ENCODE data around the gene COL28A1.
"Not testable (repeated sequence)": the region's sequence is repeated elsewhere in the genome, so short reads cannot be mapped to it uniquely, and the experiment has no call there.

COL28A1 gene

DNA sequence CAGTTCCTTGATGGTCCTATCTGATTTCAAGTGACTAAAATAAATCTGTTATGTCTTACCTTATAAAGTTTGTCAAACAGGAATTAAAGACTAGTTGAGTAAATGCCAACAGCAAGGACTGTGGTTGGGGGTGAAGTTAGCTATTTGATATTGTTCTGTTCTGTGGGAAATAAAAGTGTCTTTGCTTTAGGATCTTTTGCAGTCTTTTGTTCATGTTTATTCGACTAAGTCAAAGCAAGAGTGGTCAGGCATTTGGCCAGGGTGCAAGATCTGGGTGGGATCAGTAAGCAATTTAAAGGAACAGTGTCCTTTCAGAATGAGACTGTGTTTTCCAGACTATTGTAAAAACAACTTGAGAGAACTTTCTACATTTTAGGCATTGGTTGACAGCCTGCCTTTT, at the start of gene COL28A1:
Gene COL28A1 (minus strand): TSS at position 183 of the 400 bp plus-strand sequence. CDS start 2,998 bp downstream, outside the sequence.
- DNase-seq, result no peak

GRCh38 chr7:7584653-7585052, 49.0 kb upstream of the COL28A1 start:
- DNase-seq, result no peak

DNA sequence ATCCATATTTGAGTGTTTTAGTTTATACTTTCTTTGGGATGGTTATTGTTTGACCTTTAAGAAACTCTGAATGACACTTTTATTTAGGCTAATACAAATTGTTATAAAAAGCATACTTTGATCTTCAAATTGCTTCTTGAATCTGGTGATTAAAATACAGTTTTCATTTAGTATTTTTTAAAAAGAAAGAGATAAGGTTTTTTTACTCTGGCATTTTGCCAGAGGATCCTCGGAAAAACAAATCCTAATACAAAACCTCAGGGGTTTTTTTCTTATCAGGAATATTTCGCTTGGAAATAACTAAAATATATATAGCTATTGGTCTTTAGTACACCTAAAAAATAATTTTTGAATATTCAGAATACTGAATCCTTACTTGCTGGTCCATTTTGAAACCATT, 48.1 kb upstream of the COL28A1 start:
- no peak for DNase-seq

GRCh38 chr7:7582596-7582995, 46.9 kb upstream of the COL28A1 start:
- DNase-seq, result no peak

GRCh38 chr7:7581531-7582179, 46.0 kb upstream of the COL28A1 start:
- DNase-seq, result no peak

DNA sequence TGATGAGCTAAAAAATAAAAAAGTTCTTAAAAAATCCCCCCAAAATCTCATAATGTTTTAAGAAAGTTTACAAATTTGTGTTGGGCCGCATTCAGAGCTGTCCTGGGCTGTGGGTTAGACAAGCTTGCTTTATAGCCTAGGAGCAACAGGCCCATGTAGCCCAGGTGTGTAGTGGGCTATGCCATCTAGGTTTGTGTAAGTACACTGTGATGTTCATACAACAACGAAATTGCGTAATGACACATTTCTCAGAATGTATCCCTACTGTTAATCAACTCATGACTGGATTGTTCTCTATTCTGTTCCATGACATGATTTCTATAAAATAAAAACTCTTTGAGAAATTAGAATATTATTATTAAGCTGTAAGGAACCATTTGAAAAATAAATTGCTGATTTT, 44.0 kb upstream of the COL28A1 start:
- DNase-seq, result no peak

DNA sequence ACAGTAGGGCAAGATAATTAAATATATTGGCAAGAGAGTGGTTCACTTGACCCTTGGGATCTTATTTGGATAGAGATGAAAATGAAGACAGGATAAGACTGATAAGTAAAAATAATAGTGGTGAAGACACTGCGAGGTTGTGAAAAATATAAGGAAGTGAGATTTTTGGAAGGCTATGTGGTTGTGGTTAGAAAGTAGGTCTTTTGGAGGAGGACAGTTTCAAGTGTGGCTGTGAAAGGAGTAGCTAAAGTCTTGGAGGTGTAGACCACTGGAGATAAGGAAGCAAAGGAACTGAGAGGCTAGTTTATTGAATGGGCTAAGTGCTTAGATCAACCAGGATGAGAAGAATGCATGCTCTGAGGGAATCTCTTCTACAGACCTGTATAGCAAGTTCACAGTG, 42.2 kb upstream of the COL28A1 start:
- DNase-seq, result no peak

GRCh38 chr7:7576344-7576743, 40.7 kb upstream of the COL28A1 start:
- no peak for DNase-seq

DNA sequence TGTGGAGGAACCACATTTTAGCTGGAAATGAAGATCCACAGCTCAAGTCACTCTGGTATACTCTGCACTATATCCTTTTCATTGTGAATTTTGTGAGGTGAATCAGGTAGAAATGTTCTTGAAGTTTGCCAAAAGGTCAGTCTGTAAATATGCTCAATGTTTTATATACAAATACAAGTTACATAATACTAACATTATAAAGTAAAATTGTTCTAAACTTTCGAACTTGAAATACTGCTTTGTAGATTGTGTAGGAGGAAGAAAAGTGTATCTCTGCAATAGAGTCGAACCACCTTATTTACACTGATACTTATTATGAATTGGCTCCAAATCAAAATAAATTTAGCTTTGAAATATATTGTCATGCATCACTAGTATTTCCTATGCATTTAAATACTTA, 38.0 kb upstream of the COL28A1 start:
- DNase-seq, result no peak

DNA sequence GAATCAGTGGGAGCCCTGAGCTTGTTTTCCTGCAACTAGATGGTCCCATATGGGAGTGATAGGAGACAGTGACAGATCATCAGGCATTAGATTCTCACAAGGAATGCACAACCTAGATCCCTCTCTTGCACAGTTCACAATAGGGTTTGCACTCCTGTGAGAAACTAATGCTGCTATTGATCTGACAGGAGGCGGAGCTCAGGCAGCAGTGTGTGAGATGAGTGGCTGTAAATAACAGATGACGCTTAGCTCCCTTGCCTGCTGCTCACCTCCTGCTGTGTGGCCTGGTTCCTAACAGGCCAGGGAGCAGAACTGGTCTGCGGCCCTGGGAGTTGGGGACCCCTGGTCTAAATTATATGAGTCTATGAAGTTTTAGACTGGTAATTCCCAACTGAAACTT, 34.9 kb upstream of the COL28A1 start:
- no peak for DNase-seq

DNA sequence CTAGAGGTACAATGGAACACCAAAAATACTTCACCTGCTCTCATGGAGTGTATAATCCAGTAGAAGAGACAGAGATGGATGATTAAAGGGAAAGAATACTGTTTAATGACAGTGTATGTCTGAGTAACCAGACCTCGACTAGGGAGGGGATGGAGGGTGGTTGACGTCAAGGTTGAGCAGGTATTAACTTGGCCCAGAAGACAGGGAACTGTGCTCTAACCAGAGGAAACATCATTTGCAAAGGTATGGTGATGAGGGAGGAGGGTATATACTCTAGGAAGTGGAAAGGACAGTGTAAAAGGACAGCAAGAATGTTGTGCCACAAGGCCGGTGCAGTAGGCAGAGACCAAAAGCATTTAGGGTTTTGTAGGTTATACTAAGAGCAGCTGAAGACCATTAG, 33.9 kb upstream of the COL28A1 start:
- DNase-seq, result no peak

- DNase-seq, result no peak
Observed at GRCh38 chr7:7569081-7569527, 33.4 kb upstream of the COL28A1 start.

GRCh38 chr7:7568553-7568952, 32.9 kb upstream of the COL28A1 start:
- no peak for DNase-seq

DNA sequence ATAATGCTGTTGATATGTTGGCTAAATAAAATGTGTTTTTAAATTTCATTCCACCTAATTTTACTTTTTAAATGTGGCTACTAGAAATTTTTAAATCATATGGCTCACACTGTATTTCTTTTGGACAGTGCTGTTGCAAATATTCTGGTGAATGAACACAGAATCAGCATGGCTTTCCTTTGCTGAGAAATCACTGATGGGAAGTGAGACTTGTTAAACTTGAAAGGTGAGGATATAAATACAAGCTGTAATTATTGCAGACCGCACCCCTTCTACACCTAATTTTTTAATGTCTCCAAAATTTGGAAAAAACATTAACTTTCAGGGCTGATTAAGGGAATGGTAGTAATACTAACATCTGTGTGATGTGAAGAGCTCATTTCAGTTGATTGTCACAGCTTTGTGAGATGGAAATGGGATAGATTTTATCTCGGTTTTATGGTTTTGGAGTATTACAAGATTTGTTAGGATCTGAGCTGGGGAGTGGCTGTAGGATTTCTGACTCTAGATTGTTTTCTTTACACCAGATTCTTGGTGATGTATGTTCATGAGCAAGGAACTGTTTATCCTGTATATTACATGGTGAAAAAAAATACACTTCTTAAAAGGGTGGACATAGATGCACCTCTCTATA, 32.3 kb upstream of the COL28A1 start:
- DNase-seq, result no peak

- peak; percentile 53 for DNase-seq
Observed at GRCh38 chr7:7566651-7567611, 31.3 kb upstream of the COL28A1 start, which contains the start of gene MIOS. MIOS (plus strand) TSS chr7:7566884; CDS start chr7:7572476, 5,592 bp downstream.

DNA sequence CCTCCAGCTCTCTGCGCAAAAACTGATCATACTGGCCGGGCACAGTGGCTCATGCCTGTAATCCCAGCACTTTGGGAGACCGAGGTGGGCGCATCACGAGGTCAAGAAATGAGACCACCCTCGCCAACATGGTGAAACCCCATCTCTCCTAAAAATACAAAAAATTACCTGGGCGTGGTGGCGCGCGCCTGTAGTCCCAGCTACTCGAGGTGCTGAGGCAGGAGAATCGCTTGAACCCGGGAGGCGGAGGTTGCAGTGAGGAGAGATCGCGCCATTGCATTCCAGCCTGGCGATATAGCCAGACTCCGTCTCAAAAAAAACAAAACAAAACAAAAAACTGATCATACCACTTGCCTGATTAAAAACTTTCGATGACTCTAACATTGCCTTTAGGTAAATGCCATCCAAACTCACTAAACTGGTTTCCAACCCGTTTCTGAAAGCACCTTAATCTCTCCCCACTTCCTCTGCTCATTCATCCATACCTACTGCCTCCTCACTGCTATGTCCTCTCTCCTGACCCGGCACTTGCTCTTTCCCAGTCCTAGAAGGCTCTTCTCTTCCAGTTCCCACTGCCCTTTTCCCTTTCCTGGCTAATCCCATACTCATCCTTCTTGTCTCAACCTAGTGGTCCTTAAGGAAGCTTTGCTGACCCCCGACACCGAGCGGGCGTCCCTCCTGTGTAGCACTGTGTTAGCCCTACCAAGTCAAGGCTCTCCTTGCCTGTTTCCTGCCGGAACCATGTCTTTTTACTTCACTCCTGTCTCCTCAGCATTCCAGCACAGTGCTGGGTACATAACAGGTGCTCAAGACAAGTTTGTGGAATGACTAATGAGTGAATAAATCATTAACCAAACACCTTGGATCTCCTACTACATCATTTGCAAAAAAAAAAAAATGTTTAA, 30.3 kb upstream of the COL28A1 start:
- DNase-seq, result no peak

GRCh38 chr7:7565018-7565680, 29.5 kb upstream of the COL28A1 start:
- DNase-seq, result no peak

GRCh38 chr7:7564323-7564780, 28.7 kb upstream of the COL28A1 start:
- DNase-seq, result peak; percentile 62

DNA sequence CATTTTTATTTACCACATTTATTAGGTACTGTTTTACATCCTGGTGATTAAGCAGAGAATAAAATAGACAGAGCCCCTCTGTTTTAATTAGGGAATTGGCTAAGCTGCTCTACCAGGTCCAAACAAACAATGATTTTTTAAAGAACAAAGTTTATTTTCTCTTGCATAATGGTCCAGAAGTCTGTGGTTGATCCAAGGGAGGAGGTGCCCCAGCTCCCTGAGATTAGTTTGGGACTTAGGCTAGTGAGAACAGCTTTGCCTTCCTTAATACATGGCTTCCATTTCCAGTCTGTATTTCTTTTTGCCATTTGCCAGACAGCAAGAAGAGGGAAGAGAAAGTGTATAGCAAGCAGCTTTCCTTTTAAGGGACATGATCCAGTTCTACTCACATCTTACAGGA, 28.1 kb upstream of the COL28A1 start:
- DNase-seq, result no peak

GRCh38 chr7:7563269-7563668, 27.6 kb upstream of the COL28A1 start:
- no peak for DNase-seq

- DNase-seq, result no peak
Observed at GRCh38 chr7:7562736-7563135, 27.1 kb upstream of the COL28A1 start.

DNA sequence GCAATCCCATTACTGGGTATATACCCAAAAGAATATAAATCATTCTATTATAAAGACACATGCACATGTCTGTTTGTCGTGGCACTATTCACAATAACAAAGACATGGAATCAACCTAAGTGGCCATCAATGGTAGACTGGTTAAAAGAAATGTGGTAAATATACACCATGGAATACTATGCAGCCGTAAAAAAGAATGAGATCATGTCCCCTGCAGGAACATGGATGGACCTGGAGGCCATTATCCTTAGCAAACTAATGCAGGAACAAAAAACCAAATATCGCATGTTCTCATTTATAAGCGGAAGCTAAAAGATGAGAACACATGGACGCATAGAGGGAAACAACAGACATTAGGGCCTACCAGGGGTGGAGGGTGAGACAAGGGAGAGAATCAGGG, 25.9 kb upstream of the COL28A1 start:
- DNase-seq, result not testable (repeated sequence)
